ENCODE measurements around the gene CALCR. TPM values are rescaled to one million over a fixed set of nuclear protein-coding genes. Genes with fewer than 3 reads are reported as not detected.

Gene CALCR
- total and polyA plus RNA-seq, 9 of the 15 experiments (the other 6 are each of a cell fraction or from before 2014, with no cell fraction given): 0.04 to 0.14 (median 0.09) TPM; not detected in 3

GRCh38 chr7:93414574-93414973 is 159.9 kb downstream of the CALCR start:
- intact Hi-C loops (cut with micrococcal nuclease) (no loop called here), in situ Hi-C loops (cut with MboI) (no loop called here)
- H3K9me3 ChIP-seq (replicated peaks; ENCODE audit: control insufficient read depth, insufficient read depth, low read depth, low read length): no peaks in the 10 kb centered on the region
- ATAC-seq (no peak), FAIRE-seq (no peak), DNase-seq (ENCODE audit: extremely low read depth in 1 of 4, low spot score in 3 of 4) (no peak)
- ChIA-PET POLR2A (no interaction called here), CTCF (ENCODE audit: low intra/inter-chr PET ratio) (no interaction called here)
- no peak overlapping the region for H3K4me3 ChIP-seq
- TF ChIP-seq MAFF (IDR thresholded peaks at IDR 0.05; ENCODE audit: low read length) (0 out of 2 replicates have a peak, but pooled peaks have one; percentile 2), HSF4 (CRISPR knock-in tag; IDR thresholded peaks at IDR 0.05; ENCODE audit: borderline replicate concordance) (no peak), PCBP2 (IDR thresholded peaks at IDR 0.05; ENCODE audit: low read depth, low read length, poor library complexity, severe bottlenecking) (no peak), ZNF76 (CRISPR knock-in tag; IDR thresholded peaks at IDR 0.05; ENCODE audit: borderline replicate concordance) (no peak), E2F6 (IDR thresholded peaks at IDR 0.05; ENCODE audit: borderline replicate concordance in 1 of 2, extremely low read depth in 1 of 2, insufficient read depth in 1 of 2, insufficient read length in 1 of 2, low read depth in 1 of 2, low read length in 1 of 2, poor library complexity in 1 of 2, severe bottlenecking in 1 of 2) (no peak), HNRNPLL (IDR thresholded peaks at IDR 0.05; ENCODE audit: low read depth, low read length, poor library complexity, severe bottlenecking) (no peak), MAFG (tag; conservative IDR thresholded peaks at IDR 0.05) (0 out of 2 replicates have a peak, but pooled peaks have one; percentile 12), PCBP1 (IDR thresholded peaks at IDR 0.05; ENCODE audit: low read depth, low read length, poor library complexity, severe bottlenecking) (no peak)
- H3K9ac ChIP-seq (ENCODE audit: insufficient read depth in 1 of 2, low read depth in 2 of 2, low read length in 2 of 2): no peak overlapping the region
- H3K9me1 ChIP-seq (ENCODE audit: control insufficient read depth, insufficient read depth, low read length): no peaks in the 10 kb centered on the region
- BruUV-seq (replicated peaks): no TSS peak
- no peaks in the 10 kb centered on the region for H3K36me3 ChIP-seq (ENCODE audit: control insufficient read depth, insufficient read depth, low read length)
- H3K4me1 ChIP-seq (replicated peaks in 1 of 2; ENCODE audit: control insufficient read depth in 2 of 2, insufficient read depth in 2 of 2, low read length in 2 of 2): no peaks in the 10 kb centered on the region
- no peaks in the 10 kb centered on the region for H3K79me2 ChIP-seq (ENCODE audit: control insufficient read depth, insufficient read depth, low read length)
- no peaks in the 10 kb centered on the region for H3K27me3 ChIP-seq (ENCODE audit: control insufficient read depth in 2 of 2, insufficient read depth in 2 of 2, low read length in 2 of 2)
- no peak overlapping the region for H3K27ac ChIP-seq (ENCODE audit: extremely low read depth, low read depth, low read length)
- H4K20me1 ChIP-seq (replicated peaks; ENCODE audit: control insufficient read depth, insufficient read depth, low read length): no peaks in the 10 kb centered on the region
- no peak overlapping the region for H3K4me2 ChIP-seq (ENCODE audit: insufficient read depth, low read length)
- H2AFZ ChIP-seq (ENCODE audit: low read depth, low read length): no peak overlapping the region

Measured in K562 (cell line).